Heart right ventricle (tissue), 16 donors: ENCODE results near the gene RTEL1. TPM values are rescaled to one million over a fixed set of nuclear protein-coding genes. Genes with fewer than 3 reads are reported as not detected.

Experiments used
- ATAC-seq, 8 donors: fragments of 200-7000 bp; cut with Tn5 transposase; one replicate each; pipeline ENCODE4 v1.9.1; 2020; ENCODE audit warnings: mild to moderate bottlenecking in 8 of 8, moderate library complexity in 8 of 8, moderate number of reproducible peaks in 1 of 8
- DNase-seq, 2 donors: peaks; one replicate each; pipeline ENCODE4 v3.0.0-alpha.2; 2020
- H3K27ac ChIP-seq, 10 donors: fragments of 200-600 bp; sonication (generic) in 2 of 10; one replicate each; pipeline versions ENCODE4 v1.5.0 to v1.8.0; 2020 to 2022; ENCODE audit warnings: mild to moderate bottlenecking in 3 of 10
- H3K27me3 ChIP-seq, 7 donors: fragments of 200-600 bp; one replicate each; pipeline ENCODE4 v1.8.0; 2021 to 2022; ENCODE audit warnings: mild to moderate bottlenecking in 2 of 7
- H3K36me3 ChIP-seq, 9 donors: fragments of 200-600 bp; sonication (generic) in 1 of 9; one replicate each; pipeline versions ENCODE4 v1.5.0 to v1.8.0; 2020 to 2022; ENCODE audit warnings: mild to moderate bottlenecking in 2 of 9
- H3K4me1 ChIP-seq, 9 donors: fragments of 200-600 bp; sonication (generic) in 1 of 9; one replicate each; pipeline versions ENCODE4 v1.5.0 to v1.8.0; 2020 to 2022; ENCODE audit warnings: mild to moderate bottlenecking in 4 of 9
- H3K4me3 ChIP-seq, 10 donors: fragments of 200-600 bp; sonication (generic) in 2 of 10; one replicate each; pipeline versions ENCODE4 v1.5.0 to v1.8.0; 2020 to 2022; ENCODE audit warnings: mild to moderate bottlenecking in 7 of 10, moderate library complexity in 2 of 10
- H3K9me3 ChIP-seq, 11 donors: fragments of 200-600 bp in 10 of 11; sonication (generic) in 2 of 11; one replicate each; pipeline versions ENCODE4 v1.5.0 to v1.8.0; 2013 to 2022; ENCODE audit warnings: mild to moderate bottlenecking in 2 of 11, control low read depth in 1 of 11, moderate library complexity in 1 of 11
- WGBS, 2 donors: extraction: QIAGEN DNeasy Blood & Tissue Kit; methylation state at CpG; one replicate each; pipeline ENCODE4 v1.1.7; 2013; ENCODE audit warnings: inconsistent platforms in 1 of 2; 5-methylcytosine and 5-hydroxymethylcytosine counted together
- intact Hi-C, 10 donors: fragments of 100-400 bp; cut with DNase I; formaldehyde crosslinking; loops; one replicate each; pipeline versions ENCODE4 v1.11.1 to v1.14.2; 2022
- polyA plus RNA-seq, 2 donors: library from polyadenylated mRNA; stranded (reverse); fragments of 200-250 nt; gene quantifications; one replicate each; pipeline ENCODE4 v1.2.3, GENCODE V29; 2013
- total RNA-seq, 10 donors: library from RNA; stranded (reverse); fragmentation: NEBNext Ultra II Directional in 3 of 10; extraction: Animal tissue kit (Norgen Biotek cat#: 25700) in 3 of 10; gene quantifications; one replicate each; pipeline versions ENCODE4 v1.2.1 to v1.2.4, GENCODE V29; 2021 to 2023
- TF ChIP-seq, protein P1 (sequence below), 9 donors: fragments of 200-600 bp; sonication (generic) in 2 of 9; IDR thresholded peaks; one replicate each; pipeline versions ENCODE4 v1.5.0 to v1.8.0; 2021 to 2022; ENCODE audit warnings: antibody characterized with exemption in 9 of 9, mild to moderate bottlenecking in 5 of 9, moderate library complexity in 1 of 9
- donor health status: Arrhythmogenic right ventricular cardiomyopathy.
- donor health status: ischemic (EF 13 %, LVEDD 7.1; RV severe dilation, severe dysfunction).
- donor health status: healthy with polysubstance abuse.
- donor health status: DM: no; HTN: yes; CAD: no.
- donor health status: DM: no; HTN: no; CAD: no.
- donor health status: ischemic (EF 25% LVEDD 6.9; RV normal size, moderate dysfunction).
- donor health status: ischemic (EF 25% LVEDD 5.7; RV mildly dilated, moderate dysfunction).
- donor health status: healthy.
- donor health status: DM: yes; HTN: yes; CAD: no.
- donor health status: Ischemic cardiomyopathy.
- donor health status: ischemic (EF 35%, LVEDD 5.7; RV mildly dilated, moderate dysfunction).
- donor health status: nonischemic (EF 11% LVEDD 7.7; RV severe dilation, severe dysfunction).
- donor health status: DM: yes; HTN: yes; CAD: no.
- donor health status: PGD.
- donor health status: ischemic (EF 29% LVEDD 5.4; RV normal size, mild dysfunction).
- donor health status: nonischemic (EF 23%, LVEDD 6.1; RV moderate dilation, normal function).

The RTEL1 gene
- total and polyA plus RNA-seq, 12 donors: 5.3 to 18.8 (median 10.3) TPM

DNA sequence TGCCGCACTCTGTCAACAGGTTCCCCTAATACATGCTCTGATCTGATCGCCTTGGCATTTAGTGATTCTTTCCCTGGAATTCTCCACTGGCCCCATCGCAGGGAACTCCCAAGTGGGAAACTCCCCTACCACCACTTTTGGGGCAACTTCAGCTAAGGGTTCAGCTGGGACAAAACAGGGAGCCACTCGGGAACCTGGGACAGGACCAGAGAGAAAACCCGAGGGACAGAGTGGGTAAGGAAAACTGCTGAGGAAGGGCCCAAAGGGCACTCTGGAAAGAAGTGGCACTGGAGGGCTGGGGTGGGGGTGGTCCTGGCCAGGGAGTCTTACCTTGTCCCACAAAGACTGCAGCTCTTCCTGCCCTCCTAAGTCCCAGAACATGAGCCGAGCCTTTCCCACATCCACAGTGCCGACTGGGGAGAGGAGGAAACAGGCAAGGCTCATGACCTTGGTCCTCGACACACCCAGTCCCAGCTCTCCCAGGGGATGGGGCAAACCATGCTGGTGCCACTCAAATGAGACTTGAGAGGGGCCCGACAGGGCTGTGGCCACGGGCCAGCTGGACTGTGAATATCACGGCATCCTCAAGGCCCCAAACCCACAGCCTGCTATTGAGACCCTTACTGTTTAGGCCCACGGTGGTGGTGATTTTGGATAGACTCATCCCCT lies 48.0 kb downstream of the RTEL1 start:
- peak overlapping the region in 8 of 10 donors; percentile 77 to 99 (median 95) for H3K4me3 ChIP-seq

DNA sequence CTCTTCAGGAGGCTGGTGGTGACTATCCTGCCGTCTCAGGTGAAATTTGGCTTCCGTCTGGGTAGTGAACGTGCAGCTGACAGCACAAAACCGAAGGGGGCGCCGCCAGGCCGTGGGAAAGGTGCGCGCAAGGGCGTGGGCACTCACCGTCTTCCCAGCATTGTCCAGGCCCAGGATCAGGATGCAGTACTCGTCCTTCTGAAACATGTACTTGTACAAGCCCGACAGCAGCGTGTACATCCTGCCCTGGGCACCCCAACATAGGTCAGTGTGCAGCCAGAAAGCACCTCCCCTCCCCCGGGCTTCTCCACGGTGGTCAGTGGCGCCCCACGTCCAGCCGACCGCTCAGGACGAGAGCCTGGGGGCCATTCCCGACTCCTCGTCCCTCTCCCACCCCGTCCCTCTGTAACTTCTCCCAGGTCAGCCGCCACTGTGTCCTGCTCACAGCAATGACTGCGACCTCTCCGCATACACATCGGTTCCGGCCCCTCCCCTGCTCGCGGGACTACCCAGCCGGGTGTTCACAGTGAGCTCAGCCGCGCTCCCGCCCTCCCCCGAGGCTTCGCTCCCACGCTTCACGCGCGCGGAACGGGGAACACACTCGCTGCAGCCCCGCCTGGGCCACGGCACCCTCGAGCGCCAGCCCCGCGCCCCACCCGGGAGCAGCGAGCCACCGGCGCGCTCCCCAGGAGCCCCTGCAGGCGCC lies 48.9 kb downstream of the RTEL1 start:
- no peaks in the 10 kb centered on the region for H3K27me3 ChIP-seq
- peak overlapping the region; percentile 77 to 99 (median 94) for H3K4me3 ChIP-seq
- 3 to 4% methylated on average over 56 of the region's 56 CpGs for WGBS, 2 donors
- intact Hi-C loops: loop anchor here in 3 of 10 donors (1.0 to 5.0 kb wide), 3 partner anchors 49 to 155 kb away; partner anchors contain the start of genes RTEL1 (in 2 of the 3) and ABHD16B (in 1 of the 3)
- H3K27ac ChIP-seq: peak overlapping the region; percentile 84 to 98 (median 94)
- H3K9me3 ChIP-seq: peaks cover 0 to 2% (median 0%) of the 10 kb centered on the region in 11 donors
- ATAC-seq (peak; percentile 23 to 60 (median 34)), DNase-seq (peak; percentile 38 to 49)
- peaks cover 0 to 80% (median 34%) of the 10 kb centered on the region in 9 donors for H3K36me3 ChIP-seq
- TF ChIP-seq, protein P1, sequence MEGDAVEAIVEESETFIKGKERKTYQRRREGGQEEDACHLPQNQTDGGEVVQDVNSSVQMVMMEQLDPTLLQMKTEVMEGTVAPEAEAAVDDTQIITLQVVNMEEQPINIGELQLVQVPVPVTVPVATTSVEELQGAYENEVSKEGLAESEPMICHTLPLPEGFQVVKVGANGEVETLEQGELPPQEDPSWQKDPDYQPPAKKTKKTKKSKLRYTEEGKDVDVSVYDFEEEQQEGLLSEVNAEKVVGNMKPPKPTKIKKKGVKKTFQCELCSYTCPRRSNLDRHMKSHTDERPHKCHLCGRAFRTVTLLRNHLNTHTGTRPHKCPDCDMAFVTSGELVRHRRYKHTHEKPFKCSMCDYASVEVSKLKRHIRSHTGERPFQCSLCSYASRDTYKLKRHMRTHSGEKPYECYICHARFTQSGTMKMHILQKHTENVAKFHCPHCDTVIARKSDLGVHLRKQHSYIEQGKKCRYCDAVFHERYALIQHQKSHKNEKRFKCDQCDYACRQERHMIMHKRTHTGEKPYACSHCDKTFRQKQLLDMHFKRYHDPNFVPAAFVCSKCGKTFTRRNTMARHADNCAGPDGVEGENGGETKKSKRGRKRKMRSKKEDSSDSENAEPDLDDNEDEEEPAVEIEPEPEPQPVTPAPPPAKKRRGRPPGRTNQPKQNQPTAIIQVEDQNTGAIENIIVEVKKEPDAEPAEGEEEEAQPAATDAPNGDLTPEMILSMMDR (IDR thresholded peaks at IDR 0.05): peak in 6 of 9 donors; percentile 16 to 43 (median 30)
- peaks cover 6 to 45% (median 32%) of the 10 kb centered on the region in 9 donors for H3K4me1 ChIP-seq

More for the DNA sequence above, 48.0 kb downstream of the RTEL1 start:
- H3K36me3 ChIP-seq: peaks cover 0 to 77% (median 31%) of the 10 kb centered on the region in 9 donors
- H3K27ac ChIP-seq: peak overlapping the region in 8 of 10 donors; percentile 90 to 98 (median 94)
- no peaks in the 10 kb centered on the region for H3K27me3 ChIP-seq
- WGBS, 2 donors: 73 to 75% methylated on average over 12 of the region's 12 CpGs
- peaks cover 6 to 48% (median 32%) of the 10 kb centered on the region in 9 donors for H3K4me1 ChIP-seq
- intact Hi-C loops: loop anchor here in 2 of 10 donors (5.0 kb wide), 2 partner anchors 49 to 156 kb away; partner anchors contain the start of genes ABHD16B (in 1 of the 2) and RTEL1 (in 1 of the 2)
- TF ChIP-seq, protein P1 (IDR thresholded peaks at IDR 0.05): no peak
- H3K9me3 ChIP-seq: no peaks in the 10 kb centered on the region
- ATAC-seq: no peak
- no peak for DNase-seq

DNA sequence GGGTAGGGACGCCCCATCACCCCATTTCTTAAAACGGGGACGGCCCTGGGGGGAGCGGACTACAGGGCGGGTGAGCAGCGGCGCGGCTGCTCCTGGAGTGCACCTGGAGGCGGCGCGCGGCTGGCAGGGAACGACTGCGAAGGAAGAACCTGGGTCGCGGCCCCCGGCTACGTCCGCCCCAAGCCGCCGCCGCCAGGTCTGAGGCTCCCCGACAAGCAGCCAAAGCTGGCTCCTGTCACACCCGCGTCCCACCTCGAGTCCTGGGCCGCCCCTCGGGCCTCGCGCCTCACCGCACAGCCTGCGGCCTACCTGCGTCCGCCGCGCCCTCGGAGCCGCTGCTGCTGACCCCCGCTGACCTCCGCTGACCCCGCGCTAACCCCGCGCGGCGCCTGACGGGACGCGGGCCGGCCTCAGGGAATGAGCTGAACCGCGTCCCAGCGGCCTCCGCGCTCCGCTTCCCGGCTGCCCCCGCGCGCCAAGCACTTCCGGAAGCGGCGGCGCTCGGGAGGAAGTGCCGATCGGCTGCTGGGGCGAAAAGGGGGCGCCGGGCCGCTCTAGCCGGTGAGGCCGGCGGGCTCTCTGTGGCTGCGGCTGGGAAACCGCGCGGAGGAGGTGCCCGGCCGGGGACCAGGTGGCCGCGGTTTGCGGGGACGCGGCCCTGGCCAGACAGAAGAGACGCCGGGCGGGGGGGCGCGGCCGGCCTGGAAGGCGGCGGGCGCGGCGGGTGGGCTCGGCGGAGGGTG lies 49.6 kb downstream of the RTEL1 start, which contains the start of the genes ARFRP1 and ZGPAT:
Gene ARFRP1, minus strand, starts transcription at position 419 of the 743 bp plus-strand sequence. CDS start 885 bp downstream, outside the sequence.
Gene ZGPAT, plus strand, starts transcription at position 482 of the 743 bp plus-strand sequence. CDS start 542 bp downstream, outside the sequence.
- WGBS, 2 donors: 0% methylated on average over 90 to 98 of the region's 98 CpGs
- peak within 1 kb of the TSS; percentile 77 to 99 (median 94) for H3K4me3 ChIP-seq
- H3K36me3 ChIP-seq: peaks cover 0 to 81% (median 34%) of the 10 kb centered on the region in 9 donors
- H3K27me3 ChIP-seq: no peaks in the 10 kb centered on the region
- ATAC-seq: peak; percentile 93 to 98 (median 96)
- TF ChIP-seq, protein P1 (IDR thresholded peaks at IDR 0.05): peak in 1 of 9 donors; percentile 7
- DNase-seq: peak; percentile 91 to 93
- H3K9me3 ChIP-seq: peaks cover 0 to 6% (median 0%) of the 10 kb centered on the region in 11 donors
- peak within 1 kb of the TSS; percentile 84 to 98 (median 94) for H3K27ac ChIP-seq
- intact Hi-C loops: loop anchor here in 3 of 10 donors (1.0 to 5.0 kb wide), 3 partner anchors 49 to 155 kb away; partner anchors contain the start of genes RTEL1 (in 2 of the 3) and ABHD16B (in 1 of the 3)
- peaks cover 6 to 45% (median 32%) of the 10 kb centered on the region in 9 donors for H3K4me1 ChIP-seq
